Fibroblast of villous mesenchyme (primary cell): ENCODE measurements around the gene PMPCA. TPM values are rescaled to one million over a fixed set of nuclear protein-coding genes. Genes with fewer than 3 reads are reported as not detected.

Source experiments
- DNase-seq: peaks from one replicate; pipeline ENCODE4 v3.0.0-alpha.2; 2010; ENCODE audit warnings: low read depth
- H3K4me3 ChIP-seq: 2 replicates; pipeline ENCODE4 v1.5.1; 2011; ENCODE audit warnings: low read depth, mild to moderate bottlenecking, low read length
- CTCF ChIP-seq: IDR thresholded peaks from 2 replicates; pipeline ENCODE4 v1.5.1; 2012; ENCODE audit warnings: low read depth, mild to moderate bottlenecking, low read length; ENCODE audit not compliant: insufficient read depth
- total RNA-seq: library from RNA; depleted of rRNA; stranded (reverse); fragments of >200 nt; gene quantifications from 2 replicates; pipeline ENCODE4 v1.2.3, GENCODE V29; 2012

Gene PMPCA
- total RNA-seq = 45.1 and 48.8 TPM in 2 replicates

- peak; percentile 90 for DNase-seq
- peak within 1 kb of the TSS; percentile 98 for H3K4me3 ChIP-seq
- TF ChIP-seq CTCF = no peak
Measured at GRCh38 chr9:136410500-136411287, at the start of gene PMPCA, which contains the start of gene ENTR1. PMPCA (plus strand) TSS chr9:136410658; CDS start chr9:136410669, 11 bp downstream. ENTR1 (minus strand) TSS chr9:136410614; CDS start chr9:136410397, 217 bp downstream.

- no peak overlapping the region for H3K4me3 ChIP-seq
- no peak for TF ChIP-seq CTCF
- DNase-seq = peak; percentile 60
Measured at GRCh38 chr9:136361047-136361753, 49.3 kb upstream of the PMPCA start.

- no peak for TF ChIP-seq CTCF
- no peak overlapping the region for H3K4me3 ChIP-seq
- DNase-seq = peak; percentile 69
Measured at GRCh38 chr9:136361754-136362449, 48.6 kb upstream of the PMPCA start.

- no peak for TF ChIP-seq CTCF
- no peak for DNase-seq
- H3K4me3 ChIP-seq = peak overlapping the region; percentile 27
Measured at GRCh38 chr9:136362450-136362784, 48.0 kb upstream of the PMPCA start.

- peak; percentile 77 for TF ChIP-seq CTCF
- peak within 1 kb of the TSS; percentile 75 for H3K4me3 ChIP-seq
- peak; percentile 96 for DNase-seq
Measured at GRCh38 chr9:136363106-136363948, 47.1 kb upstream of the PMPCA start, which contains the start of gene DNLZ. DNLZ (minus strand) TSS chr9:136363744; CDS start chr9:136363714, 30 bp downstream.
